ENCODE data around the gene CPPED1. TPM values are rescaled to one million over a fixed set of nuclear protein-coding genes. Genes with fewer than 3 reads are reported as not detected.
"Not testable (repeated sequence)": the region's sequence is repeated elsewhere in the genome, so short reads cannot be mapped to it uniquely, and the experiment has no call there.

Gene CPPED1
- 9.5 and 15.3 TPM in 2 replicates for total RNA-seq (2014; rRNA removed; shearing (Covaris generic))

- DNase-seq (ENCODE audit: low spot score): peak; percentile 81
These were observed at the start of gene CPPED1 for GRCh38 chr16:12803203-12804093. CPPED1 (minus strand) TSS chr16:12803887; CDS start chr16:12803776, 111 bp downstream.

DNA sequence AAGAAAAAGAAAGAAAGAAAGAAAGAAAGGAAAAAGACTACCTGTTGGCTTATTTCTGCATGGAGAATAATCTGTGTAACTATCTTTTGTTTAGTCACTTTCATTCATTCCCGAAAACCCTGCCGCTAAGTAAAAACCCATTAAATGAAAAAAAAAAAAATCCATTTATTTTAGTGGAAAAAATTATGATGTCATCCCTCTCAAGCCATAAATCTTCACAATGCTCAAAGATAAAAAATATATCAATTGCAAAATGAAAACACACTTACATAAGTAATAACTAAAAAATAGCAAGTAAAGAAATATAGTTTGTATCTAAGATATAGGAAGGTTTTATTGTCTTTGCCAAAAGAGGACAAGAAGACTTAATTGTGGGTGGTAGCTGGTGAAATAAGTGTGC is 46.5 kb upstream of the CPPED1 start:
- no peak for DNase-seq (ENCODE audit: low spot score)

DNA sequence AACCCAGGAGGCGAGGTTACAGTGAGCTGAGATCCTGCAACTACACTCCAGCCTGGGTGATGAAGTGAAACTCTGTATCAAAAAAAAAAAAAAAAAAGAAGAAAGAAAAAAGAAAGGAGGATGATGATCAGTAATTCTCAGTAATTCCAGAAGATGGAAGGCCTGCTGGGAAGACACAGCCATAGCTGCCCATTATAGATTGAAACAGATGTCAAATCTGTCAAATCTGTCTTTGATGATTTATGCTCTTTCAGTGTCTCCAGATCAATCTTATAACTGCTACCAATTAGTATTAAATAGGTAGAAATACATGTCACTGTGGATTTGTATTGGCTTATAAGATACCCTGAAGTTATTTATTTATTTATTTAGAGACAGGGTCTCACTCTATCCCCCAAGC is 42.9 kb upstream of the CPPED1 start:
- DNase-seq (ENCODE audit: low spot score): no peak

- DNase-seq (ENCODE audit: low spot score): no peak
These were observed 41.6 kb upstream of the CPPED1 start for GRCh38 chr16:12845282-12845681.

- DNase-seq (ENCODE audit: low spot score): no peak
These were observed 34.1 kb upstream of the CPPED1 start for GRCh38 chr16:12837756-12838155.

GRCh38 chr16:12837291-12837690 is 33.6 kb upstream of the CPPED1 start:
- DNase-seq (ENCODE audit: low spot score): no peak

DNA sequence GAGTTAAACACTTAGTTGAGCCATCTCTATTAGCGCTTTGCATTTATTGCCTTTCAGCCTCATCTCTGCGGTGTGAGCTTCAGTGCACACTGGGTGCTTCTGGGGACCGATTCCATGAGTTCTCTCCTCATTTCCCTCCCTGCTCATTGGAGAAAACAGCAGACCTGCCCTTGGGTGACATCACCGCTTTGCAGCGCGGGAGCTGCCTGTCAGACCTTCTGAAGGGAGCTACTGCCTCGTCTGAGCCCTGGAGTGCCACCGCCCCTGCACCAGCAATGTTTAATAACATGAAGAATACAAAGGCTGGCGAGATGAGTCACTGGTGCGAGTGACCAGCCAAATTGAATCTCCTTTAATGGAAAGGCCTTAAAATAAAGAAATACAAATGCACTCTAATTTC is 30.2 kb upstream of the CPPED1 start:
- DNase-seq (ENCODE audit: low spot score): peak; percentile 76

- DNase-seq (ENCODE audit: low spot score): no peak
These were observed 25.6 kb upstream of the CPPED1 start for GRCh38 chr16:12829096-12829888.

GRCh38 chr16:12828206-12828605 is 24.5 kb upstream of the CPPED1 start:
- no peak for DNase-seq (ENCODE audit: low spot score)

GRCh38 chr16:12826559-12826958 is 22.9 kb upstream of the CPPED1 start:
- DNase-seq (ENCODE audit: low spot score): no peak

GRCh38 chr16:12819126-12820117 is 15.7 kb upstream of the CPPED1 start:
- DNase-seq (ENCODE audit: low spot score): peak; percentile 46

DNA sequence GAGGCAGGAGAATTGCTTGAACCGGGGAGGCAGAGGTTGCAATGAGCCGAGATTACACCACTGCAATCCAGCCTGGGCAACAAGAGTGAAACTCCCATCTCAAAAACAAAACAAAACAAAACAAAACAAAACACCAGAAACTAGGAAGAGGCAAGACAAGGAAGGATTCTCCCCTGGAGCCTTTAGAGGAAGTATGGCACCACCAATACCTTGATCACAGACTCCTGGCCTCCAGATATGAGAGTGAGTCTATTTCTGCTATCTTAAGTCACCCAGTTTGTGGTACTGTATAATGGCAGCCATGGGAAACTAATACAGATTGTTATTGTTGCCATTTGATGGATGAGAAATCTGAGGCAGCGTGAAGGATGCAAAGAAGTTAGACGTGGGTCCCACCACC is 14.6 kb upstream of the CPPED1 start:
- DNase-seq (ENCODE audit: low spot score): no peak

DNA sequence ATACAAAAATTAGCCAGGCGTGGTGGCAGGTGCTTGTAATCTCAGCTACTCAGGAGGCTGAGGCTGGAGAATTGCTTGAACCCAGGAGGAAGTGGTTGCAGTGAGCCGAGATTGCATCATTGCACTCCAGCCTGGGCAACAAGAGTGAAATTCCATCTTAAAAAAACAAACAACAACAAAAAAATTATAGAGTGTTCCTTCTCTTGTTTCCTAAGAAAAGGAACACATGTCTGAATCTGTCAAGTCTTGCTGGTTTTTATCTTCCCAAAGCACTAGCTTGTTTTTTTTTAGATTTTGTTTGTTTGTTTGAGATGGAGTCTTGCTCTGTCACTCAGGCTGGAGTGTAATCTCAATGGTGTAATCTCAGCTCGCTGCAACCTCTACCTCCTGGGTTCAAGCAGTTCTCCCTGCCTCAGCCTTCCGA is 13.1 kb upstream of the CPPED1 start:
- not testable (repeated sequence) for DNase-seq (ENCODE audit: low spot score)

DNA sequence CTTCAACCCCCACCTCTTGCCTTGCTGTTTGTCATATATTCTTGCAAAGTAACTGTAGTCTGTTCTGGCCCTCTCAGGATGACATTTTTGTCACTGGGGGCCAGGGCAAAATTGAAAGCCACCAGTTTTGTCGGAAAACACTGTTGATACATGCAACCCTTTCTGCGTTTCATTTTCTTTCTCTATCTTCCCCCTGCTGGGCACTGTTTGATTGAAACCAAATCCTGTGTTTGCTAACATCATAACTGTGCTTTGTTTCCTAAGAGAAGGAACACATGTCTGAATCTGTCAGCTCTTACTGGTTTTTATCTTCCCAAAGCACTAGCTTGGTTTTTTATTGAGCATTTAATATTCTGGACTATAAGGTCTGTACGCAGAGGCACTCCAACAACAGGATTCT is 11.7 kb upstream of the CPPED1 start:
- DNase-seq (ENCODE audit: low spot score): no peak

- not testable (repeated sequence) for DNase-seq (ENCODE audit: low spot score)
These were observed 10.0 kb upstream of the CPPED1 start for GRCh38 chr16:12813734-12814133.

GRCh38 chr16:12813321-12813720 is 9.6 kb upstream of the CPPED1 start:
- not testable (repeated sequence) for DNase-seq (ENCODE audit: low spot score)

- DNase-seq (ENCODE audit: low spot score): no peak
These were observed 8.0 kb upstream of the CPPED1 start for GRCh38 chr16:12811441-12812383.

DNA sequence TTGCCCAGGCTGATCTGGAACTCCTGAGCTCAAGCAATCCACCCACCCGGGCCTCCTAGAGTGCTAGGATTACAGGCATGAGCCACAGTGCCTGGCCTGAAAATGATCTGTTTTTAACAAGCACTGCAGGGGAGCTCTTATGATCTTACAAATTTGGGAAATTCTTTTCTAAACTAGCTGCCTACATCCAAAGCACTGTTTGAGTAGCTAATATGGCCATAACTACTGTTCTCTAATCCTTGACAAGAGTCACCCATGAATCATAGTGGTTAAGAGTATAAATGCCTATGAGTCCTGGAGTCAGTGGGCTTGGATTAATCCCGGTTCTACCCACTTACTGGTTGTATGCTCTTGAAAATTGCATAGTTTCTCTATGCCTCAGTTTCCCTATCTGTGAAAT is 1.4 kb upstream of the CPPED1 start:
- no peak for DNase-seq (ENCODE audit: low spot score)

DNA sequence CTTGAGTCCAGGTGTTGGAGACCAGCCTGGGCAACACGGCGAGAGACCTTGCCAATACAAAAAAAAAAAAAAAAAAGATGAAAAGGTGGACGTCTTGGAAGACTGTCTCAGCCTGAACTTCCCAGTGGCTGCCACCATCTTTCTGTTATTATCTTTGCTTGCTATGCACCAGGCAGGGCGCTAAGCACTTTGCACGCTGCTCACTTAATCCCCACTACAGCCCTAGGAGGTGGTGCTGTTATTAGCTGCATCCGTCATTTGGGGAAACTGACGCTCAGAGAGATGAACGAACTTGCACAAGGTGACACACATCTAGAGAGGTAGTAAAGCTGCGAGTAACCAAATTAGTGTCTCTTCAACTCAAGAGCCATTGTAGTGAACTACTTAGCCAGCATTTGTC is 708 bp upstream of the CPPED1 start:
- no peak for DNase-seq (ENCODE audit: low spot score)

DNA sequence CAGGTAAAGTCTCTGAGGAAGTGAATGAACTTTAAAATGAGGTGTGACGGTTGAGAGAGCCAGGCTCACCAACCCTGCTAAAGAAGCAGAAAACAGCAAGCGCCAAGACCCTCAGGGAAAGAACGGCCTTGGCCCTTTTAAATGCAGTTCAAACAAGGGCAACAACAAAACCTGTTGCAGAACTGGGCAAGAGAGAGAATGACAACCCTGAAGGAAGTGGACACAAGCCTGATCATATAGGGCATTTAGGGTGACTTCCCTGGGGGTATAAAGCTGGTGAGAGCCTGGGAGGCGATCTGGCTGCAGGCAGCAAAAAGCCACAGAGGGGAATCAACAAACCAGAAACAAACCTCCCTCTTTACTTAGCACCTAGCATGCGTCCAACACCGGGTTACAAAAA is 1.0 kb downstream of the CPPED1 start:
- no peak for DNase-seq (ENCODE audit: low spot score)
